ENCODE results near the gene HTRA3.

The HTRA3 gene

DNA sequence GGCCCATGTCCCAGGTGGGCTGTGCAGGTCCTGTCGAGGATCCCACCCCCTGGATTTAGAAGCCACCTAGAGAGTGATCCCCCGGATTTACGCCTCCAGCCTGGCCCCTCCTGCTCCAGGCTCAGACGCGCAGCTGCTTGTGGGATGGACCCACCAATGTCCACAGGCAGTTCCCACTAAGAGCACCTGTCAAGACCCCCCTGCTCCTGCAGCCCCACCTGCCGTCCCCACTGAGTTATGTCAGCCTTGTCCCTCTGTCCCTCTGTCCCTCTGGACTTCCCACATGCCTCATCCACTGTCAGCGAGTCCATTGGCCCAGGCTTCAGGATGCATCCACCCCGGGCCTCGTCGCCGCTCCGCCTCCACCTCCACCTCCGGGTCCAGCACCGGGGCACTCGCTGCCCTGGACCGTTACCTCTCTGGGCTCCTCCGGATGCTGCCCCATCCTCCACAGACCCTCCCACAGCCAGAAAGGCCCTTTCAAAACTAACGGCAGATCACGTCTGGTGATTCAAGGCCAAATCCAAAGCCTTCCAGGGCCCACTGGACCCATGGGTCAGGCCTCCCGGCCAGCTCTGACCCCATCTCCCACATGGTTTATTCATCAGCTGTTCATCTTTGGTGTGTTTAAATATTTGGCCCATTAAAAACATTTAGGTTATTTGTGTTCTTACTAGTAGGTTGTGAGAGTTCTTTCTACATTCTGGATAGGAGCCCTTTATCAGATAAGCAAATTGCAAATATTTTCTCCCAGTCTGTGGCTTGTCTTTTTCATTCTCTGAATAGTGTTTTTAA, 28.3 kb downstream of the HTRA3 start:
- no peaks in the 10 kb centered on the region for H3K9me2 ChIP-seq (replicated peaks; ENCODE audit: insufficient read depth, low read length)
- no peaks in the 10 kb centered on the region for H3K79me2 ChIP-seq (ENCODE audit: insufficient read depth, low read length)
- H3F3A ChIP-seq (ENCODE audit: insufficient read depth), result no peaks in the 10 kb centered on the region
- no peak overlapping the region for H3K4me2 ChIP-seq (ENCODE audit: low read depth, low read length, poor library complexity, severe bottlenecking)
- H3K27me3 ChIP-seq (ENCODE audit: low read length), result no peaks in the 10 kb centered on the region
- no peaks in the 10 kb centered on the region for H3K36me3 ChIP-seq (ENCODE audit: low read length)
- H3K27ac ChIP-seq (ENCODE audit: low read depth, low read length), result no peak overlapping the region
- H3K9me3 ChIP-seq (ENCODE audit: insufficient read depth, low read length), result no peaks in the 10 kb centered on the region
- H3K4me3 ChIP-seq (ENCODE audit: insufficient read depth, low read length, poor library complexity, severe bottlenecking), result no peak overlapping the region
- TF ChIP-seq CTCF (IDR thresholded peaks at IDR 0.05; ENCODE audit: insufficient read depth, low read length, poor library complexity, severe bottlenecking), result no peak
- no peak for TF ChIP-seq EZH2phosphoT487 (conservative IDR thresholded peaks at IDR 0.05; ENCODE audit: low read length)
- H2AFZ ChIP-seq (ENCODE audit: low read depth, low read length, severe bottlenecking), result no peak overlapping the region
- H3K9ac ChIP-seq (ENCODE audit: low read length), result no peak overlapping the region
- H4K20me1 ChIP-seq (ENCODE audit: low read depth, low read length), result no peaks in the 10 kb centered on the region

DNA sequence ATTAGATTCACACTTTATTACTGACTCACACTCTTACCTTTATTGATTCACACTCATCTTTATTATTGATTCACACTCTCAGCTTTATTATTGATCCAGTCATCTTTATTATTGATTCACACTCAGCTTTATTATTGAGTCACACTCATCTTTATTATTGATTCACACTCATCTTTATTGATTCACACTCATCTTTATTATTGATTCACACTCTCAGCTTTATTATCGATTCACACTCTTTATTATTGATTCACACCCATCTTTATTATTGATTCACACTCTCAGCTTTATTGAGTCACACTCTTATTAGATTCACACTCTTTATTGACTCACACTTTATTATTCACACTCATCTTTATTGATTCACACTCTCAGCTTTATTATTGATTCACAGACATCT, 31.3 kb downstream of the HTRA3 start:
- TF ChIP-seq EZH2phosphoT487 (conservative IDR thresholded peaks at IDR 0.05; ENCODE audit: low read length) (no peak), CTCF (IDR thresholded peaks at IDR 0.05; ENCODE audit: insufficient read depth, low read length, poor library complexity, severe bottlenecking) (no peak)
- Histone ChIP-seq H3K9me2 (replicated peaks; ENCODE audit: insufficient read depth, low read length) (no peaks in the 10 kb centered on the region), H3K9ac (ENCODE audit: low read length) (no peak overlapping the region), H3K9me3 (ENCODE audit: insufficient read depth, low read length) (no peaks in the 10 kb centered on the region), H3K4me2 (ENCODE audit: low read depth, low read length, poor library complexity, severe bottlenecking) (no peak overlapping the region), H3F3A (ENCODE audit: insufficient read depth) (no peaks in the 10 kb centered on the region), H3K27me3 (ENCODE audit: low read length) (no peaks in the 10 kb centered on the region), H3K27ac (ENCODE audit: low read depth, low read length) (no peak overlapping the region), H3K4me3 (ENCODE audit: insufficient read depth, low read length, poor library complexity, severe bottlenecking) (no peak overlapping the region), H2AFZ (ENCODE audit: low read depth, low read length, severe bottlenecking) (no peak overlapping the region), H3K36me3 (ENCODE audit: low read length) (no peaks in the 10 kb centered on the region), H4K20me1 (ENCODE audit: low read depth, low read length) (no peaks in the 10 kb centered on the region), H3K79me2 (ENCODE audit: insufficient read depth, low read length) (no peaks in the 10 kb centered on the region)

- H3K9ac ChIP-seq (ENCODE audit: low read length), result no peak overlapping the region
- TF ChIP-seq EZH2phosphoT487 (conservative IDR thresholded peaks at IDR 0.05; ENCODE audit: low read length) (no peak), CTCF (IDR thresholded peaks at IDR 0.05; ENCODE audit: insufficient read depth, low read length, poor library complexity, severe bottlenecking) (no peak)
- no peaks in the 10 kb centered on the region for H3K36me3 ChIP-seq (ENCODE audit: low read length)
- H3K4me2 ChIP-seq (ENCODE audit: low read depth, low read length, poor library complexity, severe bottlenecking), result no peak overlapping the region
- H2AFZ ChIP-seq (ENCODE audit: low read depth, low read length, severe bottlenecking), result no peak overlapping the region
- no peaks in the 10 kb centered on the region for H3K79me2 ChIP-seq (ENCODE audit: insufficient read depth, low read length)
- H3K27ac ChIP-seq (ENCODE audit: low read depth, low read length), result no peak overlapping the region
- no peaks in the 10 kb centered on the region for H3K9me2 ChIP-seq (replicated peaks; ENCODE audit: insufficient read depth, low read length)
- H4K20me1 ChIP-seq (ENCODE audit: low read depth, low read length), result no peaks in the 10 kb centered on the region
- H3K27me3 ChIP-seq (ENCODE audit: low read length), result no peaks in the 10 kb centered on the region
- no peaks in the 10 kb centered on the region for H3F3A ChIP-seq (ENCODE audit: insufficient read depth)
- no peaks in the 10 kb centered on the region for H3K9me3 ChIP-seq (ENCODE audit: insufficient read depth, low read length)
- no peak overlapping the region for H3K4me3 ChIP-seq (ENCODE audit: insufficient read depth, low read length, poor library complexity, severe bottlenecking)
Observed at GRCh38 chr4:8301851-8302730, 32.5 kb downstream of the HTRA3 start.

All from SU-DHL-6 (cell line).